LNCaP clone FGC (cell line): ENCODE measurements around the gene CDC45.
"Not testable (repeated sequence)": the region's sequence is repeated elsewhere in the genome, so short reads cannot be mapped to it uniquely, and the experiment has no call there.

Experiments used
- DNase-seq: peaks from one replicate; pipeline ENCODE4 v3.0.0-alpha.2; 2011; ENCODE audit warnings: low read depth
- H3K4me3 ChIP-seq: 2 replicates; pipeline ENCODE4 v1.5.1; 2011; ENCODE audit warnings: mild to moderate bottlenecking, low read depth, low read length, control low read depth
- CTCF ChIP-seq: IDR thresholded peaks from 2 replicates; pipeline ENCODE4 v1.5.1; 2012; ENCODE audit warnings: mild to moderate bottlenecking; ENCODE audit not compliant: control insufficient read depth, insufficient read depth; ENCODE audit errors: extremely low read depth

Gene CDC45

GRCh38 chr22:19434401-19434800 lies 45.3 kb upstream of the CDC45 start:
- no peak overlapping the region for H3K4me3 ChIP-seq
- TF ChIP-seq CTCF: no peak
- no peak for DNase-seq

GRCh38 chr22:19434829-19435580 lies 44.7 kb upstream of the CDC45 start:
- no peak for DNase-seq
- no peak overlapping the region for H3K4me3 ChIP-seq
- no peak for TF ChIP-seq CTCF

GRCh38 chr22:19436444-19437161 lies 43.1 kb upstream of the CDC45 start:
- not testable (repeated sequence) for DNase-seq, H3K4me3 ChIP-seq

- TF ChIP-seq CTCF: no peak
- no peak for DNase-seq
- no peak overlapping the region for H3K4me3 ChIP-seq
Observed at GRCh38 chr22:19438298-19438697, 41.4 kb upstream of the CDC45 start.

GRCh38 chr22:19440411-19441195 lies 39.1 kb upstream of the CDC45 start:
- H3K4me3 ChIP-seq: no peak overlapping the region
- no peak for TF ChIP-seq CTCF

GRCh38 chr22:19442166-19442565 lies 37.6 kb upstream of the CDC45 start:
- no peak for TF ChIP-seq CTCF
- no peak overlapping the region for H3K4me3 ChIP-seq
- no peak for DNase-seq

More at GRCh38 chr22:19440411-19441195, 39.1 kb upstream of the CDC45 start:
- no peak for DNase-seq

GRCh38 chr22:19443544-19444211 lies 36.0 kb upstream of the CDC45 start:
- TF ChIP-seq CTCF: no peak
- no peak overlapping the region for H3K4me3 ChIP-seq
- no peak for DNase-seq

GRCh38 chr22:19445279-19445982 lies 34.3 kb upstream of the CDC45 start:
- H3K4me3 ChIP-seq, DNase-seq: not testable (repeated sequence)
